ENCODE data around the gene GLIPR2. TPM values are rescaled to one million over a fixed set of nuclear protein-coding genes. Genes with fewer than 3 reads are reported as not detected.

The GLIPR2 gene
- total and polyA plus RNA-seq, 11 donors: 4.7 to 33.0 (median 7.6) TPM

Other genes starting within 250 kb of the GLIPR2 start
- 1 to 10 TPM in 8 of 9 donors, under 1 TPM in 1; 0.97 to 9.5 (median 4.4) TPM for gene HRCT1, start 230.5 kb upstream of the GLIPR2 start, total RNA-seq
- 1 to 10 TPM; 3.7 to 6.3 TPM for gene HRCT1, start 230.5 kb upstream of the GLIPR2 start, polyA plus RNA-seq
- 10 to 100 TPM in 2 of 9 donors, 1 to 10 TPM in 7; 4.1 to 10.3 (median 6.8) TPM for gene SPAAR, start 227.2 kb upstream of the GLIPR2 start, total RNA-seq
- 10 to 100 TPM in 1 of 2 donors, 1 to 10 TPM in 1; 7.4 to 11.3 TPM for gene SPAAR, start 227.2 kb upstream of the GLIPR2 start, polyA plus RNA-seq
- not detected for gene OR2S2, start 178.6 kb upstream of the GLIPR2 start, total RNA-seq
- gene OR2S2, start 178.6 kb upstream of the GLIPR2 start, polyA plus RNA-seq: not detected
- 10 to 100 TPM in 1 of 9 donors, 1 to 10 TPM in 8; 3.1 to 10.2 (median 4.9) TPM for gene RECK, start 99.8 kb upstream of the GLIPR2 start, total RNA-seq
- gene RECK, start 99.8 kb upstream of the GLIPR2 start, polyA plus RNA-seq: 1 to 10 TPM; 2.5 to 3.7 TPM
- gene CCIN, start 32.7 kb downstream of the GLIPR2 start, total RNA-seq: under 1 TPM in 4 of 9 donors, not detected in 5; 0.09 to 0.20 (median 0.15) TPM
- gene CCIN, start 32.7 kb downstream of the GLIPR2 start, polyA plus RNA-seq: under 1 TPM in 1 of 2 donors, not detected in 1; 0.25 TPM
- gene CLTA, start 54.2 kb downstream of the GLIPR2 start, total RNA-seq: 100 to 1,000 TPM in 1 of 9 donors, 10 to 100 TPM in 8; 43.8 to 123 (median 61.8) TPM
- 100 to 1,000 TPM in 1 of 2 donors, 10 to 100 TPM in 1; 40.8 to 139 TPM for gene CLTA, start 54.2 kb downstream of the GLIPR2 start, polyA plus RNA-seq
- 10 to 100 TPM; 10.4 to 22.0 (median 11.8) TPM for gene GNE, start 121.7 kb downstream of the GLIPR2 start, total RNA-seq
- 10 to 100 TPM in 1 of 2 donors, 1 to 10 TPM in 1; 3.7 to 14.0 TPM for gene GNE, start 121.7 kb downstream of the GLIPR2 start, polyA plus RNA-seq

Measured in heart left ventricle (tissue), 11 donors.